ENCODE results near the gene DNAJC5. TPM values are rescaled to one million over a fixed set of nuclear protein-coding genes. Genes with fewer than 3 reads are reported as not detected.
A peak's percentile ranks its signal among the peaks of the same experiment; 100 is the strongest.

DNAJC5 gene
- total and polyA plus RNA-seq, 12 donors: 19.5 to 52.2 (median 38.3) TPM

GRCh38 chr20:63955281-63955826 lies 60.4 kb downstream of the DNAJC5 start:
- 0% methylated on average over 30 to 31 of the region's 31 CpGs for WGBS, 2 donors
- no peaks in the 10 kb centered on the region for H3K9me3 ChIP-seq
- TF ChIP-seq CTCF (IDR thresholded peaks at IDR 0.05): peak in 8 of 9 donors; percentile 15 to 70 (median 49)
- H3K36me3 ChIP-seq: peaks cover 0 to 17% (median 0%) of the 10 kb centered on the region in 9 donors
- intact Hi-C loops (cut with DNase I): loop anchor here in 2 of 10 donors (5.0 kb wide), 2 partner anchors 58 to 403 kb away; partner anchors contain the start of genes DNAJC5 (in 1 of the 2) and FNDC11 (in 1 of the 2)
- peaks cover 29 to 72% (median 66%) of the 10 kb centered on the region in 9 donors for H3K4me1 ChIP-seq
- peak overlapping the region; percentile 76 to 100 (median 96) for H3K4me3 ChIP-seq
- peak; percentile 16 to 44 (median 26) for ATAC-seq
- peak in 1 of 2 donors; percentile 65 for DNase-seq
- no peaks in the 10 kb centered on the region for H3K27me3 ChIP-seq
- H3K27ac ChIP-seq: peak overlapping the region; percentile 92 to 98 (median 96)

GRCh38 chr20:63955827-63956663 lies 61.1 kb downstream of the DNAJC5 start, which contains the start of gene UCKL1:
Gene UCKL1, minus strand, starts transcription at chr20:63956416. Its CDS starts 44 bp downstream, at chr20:63956372.
- H3K9me3 ChIP-seq: no peaks in the 10 kb centered on the region
- peak within 1 kb of the TSS; percentile 92 to 98 (median 96) for H3K27ac ChIP-seq
- peak within 1 kb of the TSS; percentile 76 to 100 (median 96) for H3K4me3 ChIP-seq
- peaks cover 25 to 65% (median 59%) of the 10 kb centered on the region in 9 donors for H3K4me1 ChIP-seq
- 0 to 1% methylated on average over 89 to 105 of the region's 105 CpGs for WGBS, 2 donors
- H3K36me3 ChIP-seq: peaks cover 0 to 20% (median under 1%) of the 10 kb centered on the region in 9 donors
- peak; percentile 92 to 93 for DNase-seq
- no peaks in the 10 kb centered on the region for H3K27me3 ChIP-seq
- intact Hi-C loops (cut with DNase I): loop anchor here in 3 of 10 donors (1.0 to 5.0 kb wide), 3 partner anchors 47 to 404 kb away; partner anchors contain the start of genes DNAJC5 (in 1 of the 3) and FNDC11 (in 1 of the 3)
- ATAC-seq: peak; percentile 81 to 91 (median 85)
- peak in 5 of 9 donors; percentile 5 to 43 (median 23) for TF ChIP-seq CTCF (IDR thresholded peaks at IDR 0.05)

GRCh38 chr20:63956664-63957003 lies 61.7 kb downstream of the DNAJC5 start:
- H3K27me3 ChIP-seq: no peaks in the 10 kb centered on the region
- H3K4me3 ChIP-seq: peak overlapping the region in 9 of 10 donors; percentile 43 to 100 (median 95)
- ATAC-seq (no peak), DNase-seq (no peak)
- H3K4me1 ChIP-seq: peaks cover 22 to 59% (median 53%) of the 10 kb centered on the region in 9 donors
- H3K27ac ChIP-seq: peak overlapping the region in 9 of 10 donors; percentile 15 to 96 (median 56)
- intact Hi-C loops (cut with DNase I): loop anchor here in 3 of 10 donors (1.0 to 5.0 kb wide), 3 partner anchors 47 to 404 kb away; partner anchors contain the start of genes DNAJC5 (in 1 of the 3) and FNDC11 (in 1 of the 3)
- peaks cover 0 to 26% (median 7%) of the 10 kb centered on the region in 9 donors for H3K36me3 ChIP-seq
- WGBS, 2 donors: 0 to 1% methylated on average over 15 of the region's 15 CpGs
- TF ChIP-seq CTCF (IDR thresholded peaks at IDR 0.05): no peak
- H3K9me3 ChIP-seq: no peaks in the 10 kb centered on the region

All from heart right ventricle (tissue), 16 donors.